ENCODE measurements around the gene CFAP45.

The CFAP45 gene

DNA sequence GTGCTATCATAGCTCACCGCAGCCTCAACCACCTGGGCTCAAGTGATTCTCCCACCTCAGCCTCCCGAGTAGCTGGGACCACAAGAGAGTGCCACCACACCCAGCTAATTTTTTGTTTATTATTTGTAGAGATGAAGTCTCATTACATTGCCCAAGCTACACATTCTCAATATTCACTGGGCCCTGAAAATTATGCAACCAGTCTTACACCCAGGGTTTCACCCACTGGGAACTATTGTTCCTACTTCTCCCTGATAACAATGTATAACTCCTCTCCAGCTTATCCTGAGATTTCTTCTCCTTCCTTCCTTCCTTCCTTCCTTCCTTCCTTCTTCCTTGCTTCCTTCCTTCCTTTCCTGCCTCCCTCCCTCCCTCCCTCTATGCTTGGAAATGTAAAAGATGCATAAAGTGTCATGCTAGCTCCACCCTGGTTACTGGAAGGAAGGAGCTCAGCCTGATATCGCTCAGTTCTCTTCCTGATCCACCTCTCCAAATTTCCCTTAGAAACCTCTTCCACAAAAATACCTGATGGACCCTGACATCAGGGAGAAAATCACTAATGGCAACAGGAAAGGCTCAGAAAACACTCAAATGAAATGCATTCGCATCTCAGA is 26.3 kb downstream of the CFAP45 start:
- DNase-seq, result no peak

DNA sequence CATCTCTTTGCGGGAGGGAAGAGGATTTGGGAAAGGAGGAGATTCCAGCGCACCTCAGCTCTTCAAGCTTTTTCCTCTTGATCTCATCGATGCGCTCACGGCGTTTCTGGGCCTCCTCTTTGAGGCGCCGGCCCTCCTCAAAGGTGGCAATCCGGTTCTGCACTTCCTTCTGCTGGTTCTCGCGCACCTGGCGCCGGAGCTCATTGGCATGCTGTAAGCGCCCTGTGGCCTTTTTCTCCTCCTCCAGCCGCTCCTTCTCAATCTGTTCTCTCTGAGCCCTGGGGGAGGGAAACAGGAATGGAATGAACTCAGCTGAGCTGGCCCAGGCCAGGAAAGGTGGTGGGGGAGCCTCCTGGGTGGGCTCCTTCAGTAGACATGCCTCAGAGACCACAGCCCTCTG is 27.1 kb downstream of the CFAP45 start:
- DNase-seq, result no peak

DNA sequence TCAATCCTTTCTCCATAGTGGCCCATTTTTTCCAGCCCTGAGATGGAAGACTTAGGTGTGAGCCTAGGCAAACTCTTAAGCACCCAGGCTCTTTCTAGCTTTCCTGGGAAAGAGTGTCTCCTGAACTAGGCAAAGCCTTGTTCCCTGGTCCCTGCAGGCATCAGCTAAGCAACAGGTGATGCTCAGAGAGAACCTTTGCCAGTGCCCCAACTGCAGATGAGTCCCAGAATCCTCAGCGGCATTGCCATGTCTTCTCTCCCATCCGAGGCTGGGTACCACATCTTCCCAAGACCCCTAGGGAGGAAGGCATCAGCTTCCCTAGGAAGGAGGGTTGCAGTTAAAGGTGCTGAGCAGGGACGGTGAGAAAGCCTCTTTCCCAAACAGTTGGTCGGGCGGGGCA is 29.3 kb downstream of the CFAP45 start:
- DNase-seq, result no peak

DNA sequence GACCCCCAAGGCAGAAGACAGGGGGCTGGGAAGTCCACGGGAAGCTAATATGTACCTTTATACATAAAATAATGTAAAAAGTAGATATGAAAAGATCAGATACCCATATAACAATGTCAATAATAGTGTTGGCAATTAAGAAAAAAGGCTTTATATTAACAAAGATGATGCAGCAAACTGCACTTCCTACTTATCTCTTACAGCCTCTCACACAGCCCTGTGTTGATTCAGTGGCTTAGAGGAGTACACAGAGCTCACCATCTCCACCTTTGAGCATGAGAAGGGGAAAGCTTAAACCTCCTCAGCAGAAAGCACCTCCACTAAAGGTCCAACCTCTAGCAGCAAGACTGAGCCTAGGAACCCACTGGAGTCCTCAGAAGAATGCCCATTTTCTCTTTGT is 30.4 kb downstream of the CFAP45 start:
- DNase-seq, result no peak

DNA sequence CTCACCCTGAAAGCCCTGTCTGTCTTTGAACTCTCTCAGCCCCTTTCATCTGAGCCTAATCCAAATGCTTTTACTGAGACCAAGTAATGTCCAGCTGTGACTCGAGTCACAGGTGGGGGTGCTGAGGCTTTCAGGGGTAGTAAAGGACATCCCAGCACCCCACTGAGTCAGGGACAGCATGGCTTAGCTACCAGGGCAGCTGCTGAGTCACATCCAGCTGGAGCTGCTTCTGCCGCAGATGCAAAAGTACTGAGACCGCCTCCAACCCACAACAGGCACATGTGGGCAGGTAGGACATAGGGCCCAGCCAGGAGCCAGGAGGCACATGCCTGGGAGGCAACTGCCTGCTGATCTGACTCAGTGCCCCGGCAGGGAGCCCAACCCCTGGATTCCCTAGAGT is 30.8 kb downstream of the CFAP45 start:
- DNase-seq, result peak in 1 of 5 experiments; percentile 52

DNA sequence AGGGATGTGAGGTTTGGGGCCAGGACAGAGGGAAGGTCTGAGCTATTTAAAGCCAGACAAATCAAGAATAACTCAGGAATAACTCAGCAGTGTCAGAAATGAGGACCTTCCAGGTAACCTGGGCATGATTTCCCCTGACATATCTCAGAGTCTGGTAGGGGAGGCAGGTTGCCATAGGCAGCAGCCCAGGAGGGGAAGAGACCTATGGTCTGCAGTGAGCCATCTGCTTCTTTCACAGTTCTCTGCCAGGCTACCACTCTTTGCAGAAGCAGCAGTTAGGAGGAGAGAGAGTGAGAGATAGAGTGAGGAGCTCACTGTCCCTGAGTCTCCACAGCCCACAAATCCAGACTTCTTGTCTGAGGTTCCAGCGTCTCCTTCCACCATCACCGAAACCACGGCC is 31.2 kb downstream of the CFAP45 start:
- no peak for DNase-seq

DNA sequence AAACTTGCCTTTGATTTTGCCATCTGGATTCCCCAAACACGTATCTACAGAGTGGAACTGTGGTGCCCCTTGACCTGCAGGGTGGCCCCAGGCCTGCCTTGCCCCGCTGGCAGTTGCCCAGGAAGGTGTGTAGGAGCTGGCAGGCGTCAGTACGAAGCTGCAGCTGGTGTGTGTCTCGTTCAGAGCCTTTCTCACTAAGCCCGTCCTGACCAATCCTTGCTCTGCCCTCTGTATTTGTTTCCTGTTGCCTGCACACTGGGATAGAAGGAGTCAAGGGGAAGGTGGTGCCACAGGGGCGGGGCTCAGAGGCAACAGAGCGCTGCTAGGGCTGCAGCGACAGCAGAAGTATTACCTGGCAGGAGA is 32.3 kb downstream of the CFAP45 start:
- DNase-seq, result no peak

DNA sequence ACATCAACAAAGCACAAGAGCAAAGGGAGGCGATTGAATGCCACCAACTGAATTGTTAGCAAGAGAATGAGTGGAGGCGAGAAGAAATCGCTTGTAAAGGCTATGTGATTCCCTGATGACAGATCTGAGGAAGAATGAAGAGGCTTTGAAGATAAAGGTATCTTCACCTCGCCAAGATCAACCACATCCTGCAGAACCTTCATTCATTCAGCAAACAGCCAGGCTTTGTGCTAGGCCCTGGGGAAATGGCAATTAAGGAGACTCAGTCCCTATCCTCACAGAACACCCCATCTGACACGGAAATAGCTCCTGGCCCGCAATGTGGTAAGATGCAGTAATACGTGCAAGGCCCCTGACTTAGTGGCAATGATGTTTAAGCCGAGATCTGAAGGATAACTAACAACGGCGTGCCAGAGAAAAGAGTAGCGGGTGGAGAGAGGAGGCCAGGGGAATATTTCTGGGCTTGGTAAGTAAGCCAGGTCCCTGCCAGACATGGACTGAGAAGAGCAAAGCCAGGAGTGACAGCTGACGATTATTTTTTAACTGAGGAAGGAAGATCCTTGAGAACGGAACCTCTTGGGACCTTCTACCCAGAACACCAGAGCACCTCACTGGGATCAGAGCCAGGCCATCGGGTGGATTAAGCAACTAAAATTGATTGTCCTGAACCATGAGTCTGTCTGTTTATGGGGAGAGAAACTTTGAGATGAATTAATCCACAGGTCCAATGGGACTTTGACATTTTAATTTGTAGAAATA is 32.9 kb downstream of the CFAP45 start:
- DNase-seq, result no peak

DNA sequence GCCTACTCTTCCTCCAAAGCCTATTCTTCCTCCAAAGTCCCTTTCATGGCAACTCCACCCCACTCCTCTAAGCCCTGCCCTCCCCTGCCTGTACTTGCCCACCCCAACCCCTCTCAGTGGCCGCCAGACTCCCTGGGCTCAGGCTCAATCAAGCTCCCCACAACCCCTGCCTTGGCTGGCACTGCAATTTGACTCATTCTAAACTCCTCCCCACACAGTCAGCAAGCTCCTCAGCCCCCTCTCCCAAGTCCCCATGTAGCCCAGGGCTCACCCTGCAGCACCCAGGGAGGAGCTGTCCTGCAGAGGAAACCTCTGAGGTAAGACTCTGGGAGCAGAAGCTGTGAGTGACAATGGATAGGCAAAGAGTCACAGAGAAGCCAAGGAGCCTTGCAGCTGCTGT is 33.9 kb downstream of the CFAP45 start:
- no peak for DNase-seq

DNA sequence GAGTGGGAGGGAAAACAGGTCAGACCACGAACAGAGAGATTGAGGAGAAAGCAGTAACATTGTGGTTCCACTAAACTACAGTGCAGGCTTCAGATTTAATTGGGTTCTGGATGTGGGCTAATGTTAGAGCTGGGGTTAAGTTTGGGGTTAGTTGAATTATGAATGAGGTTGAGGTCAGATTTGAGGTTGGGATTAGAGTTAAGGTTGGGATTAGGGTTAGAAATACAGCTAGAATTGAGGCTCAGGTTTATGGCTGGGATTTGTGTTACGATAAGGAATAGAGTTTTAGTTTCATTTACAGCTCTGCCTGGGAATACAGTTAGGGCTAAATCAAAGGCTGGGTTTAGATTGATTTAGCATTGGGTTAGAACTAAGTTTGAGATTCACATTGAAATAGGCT is 35.7 kb downstream of the CFAP45 start:
- DNase-seq, result no peak

DNA sequence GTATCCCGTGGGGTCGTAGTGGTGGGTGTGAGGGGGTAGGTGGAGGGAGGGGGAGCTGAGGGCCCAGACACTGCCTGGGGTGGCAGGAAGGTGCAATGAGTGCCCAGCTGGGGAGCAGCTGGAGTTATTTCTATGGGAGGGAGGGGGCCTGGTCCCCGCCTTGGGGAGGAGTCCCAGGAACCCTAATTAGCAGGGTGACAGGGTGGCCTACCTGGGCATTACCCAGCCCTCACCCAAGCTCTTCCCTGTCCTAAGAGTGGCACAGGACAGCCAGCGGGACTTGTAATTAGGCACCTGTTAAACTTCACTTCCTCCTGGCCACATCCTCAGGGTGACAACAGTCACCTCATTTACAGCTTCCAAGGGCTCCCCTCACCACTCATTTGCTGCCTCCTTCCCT is 37.4 kb downstream of the CFAP45 start, which contains the start of gene VSIG8:
Gene VSIG8, minus strand, starts transcription at position 101 of the 400 bp plus-strand sequence. CDS start 136 bp downstream, outside the sequence.
- no peak for DNase-seq

DNA sequence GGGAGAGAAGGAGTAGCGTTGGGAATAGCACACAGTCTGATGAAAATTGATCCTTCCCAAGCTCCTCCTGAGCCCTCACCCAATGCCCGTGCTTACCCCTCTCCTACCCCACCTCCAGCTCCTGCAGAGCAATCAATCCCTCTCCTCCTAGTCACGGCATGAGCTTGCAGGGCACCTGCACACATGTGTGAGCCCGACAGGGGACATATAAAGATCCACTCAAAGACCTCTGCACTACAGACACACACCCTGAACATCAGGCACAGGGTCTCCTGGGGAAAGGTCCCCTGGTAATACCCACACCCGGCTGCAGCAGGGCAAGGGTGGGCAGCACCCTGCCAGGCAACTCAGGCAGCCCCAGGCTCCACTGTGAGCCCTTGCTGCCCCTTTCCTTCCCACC is 37.9 kb downstream of the CFAP45 start:
- DNase-seq, result no peak

DNA sequence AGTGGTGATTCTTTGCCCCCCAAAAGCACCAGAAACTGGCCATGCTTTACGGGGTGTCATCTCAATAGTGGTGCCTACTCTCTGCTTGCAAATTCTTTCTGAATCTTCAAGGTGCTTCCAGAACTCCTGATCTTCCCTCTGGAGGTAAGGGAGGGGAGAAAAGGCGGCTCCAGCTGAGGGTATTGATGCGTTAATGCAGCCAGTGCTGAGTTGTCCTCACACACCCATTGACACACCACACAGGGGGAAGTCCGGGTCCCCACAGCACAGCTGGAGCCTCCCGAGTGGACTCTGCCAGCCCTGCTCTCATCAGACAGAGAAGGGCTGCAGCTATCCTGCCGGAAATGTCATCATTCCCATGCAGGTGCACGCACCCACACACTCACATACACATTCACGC is 38.7 kb downstream of the CFAP45 start:
- DNase-seq, result no peak

DNA sequence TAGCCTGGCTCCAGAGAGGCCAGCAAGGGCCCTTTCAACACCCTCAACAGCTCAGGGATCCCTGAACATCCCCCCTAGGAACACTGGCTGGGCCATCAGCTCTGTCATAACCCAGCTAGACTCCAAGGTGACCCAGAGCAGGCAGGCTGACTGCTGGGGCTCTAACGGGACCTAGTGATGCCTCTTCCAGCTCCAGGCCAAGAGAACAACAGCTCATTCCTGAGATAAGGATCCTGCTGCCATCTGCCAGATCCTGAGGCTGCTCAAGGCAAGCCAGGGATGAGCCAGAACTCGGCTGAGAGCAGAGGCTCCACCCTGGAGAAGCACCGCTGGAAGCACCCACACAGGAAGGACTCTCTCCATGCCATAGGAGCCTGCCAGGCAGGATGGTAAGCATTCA is 39.5 kb downstream of the CFAP45 start:
- DNase-seq, result no peak

DNA sequence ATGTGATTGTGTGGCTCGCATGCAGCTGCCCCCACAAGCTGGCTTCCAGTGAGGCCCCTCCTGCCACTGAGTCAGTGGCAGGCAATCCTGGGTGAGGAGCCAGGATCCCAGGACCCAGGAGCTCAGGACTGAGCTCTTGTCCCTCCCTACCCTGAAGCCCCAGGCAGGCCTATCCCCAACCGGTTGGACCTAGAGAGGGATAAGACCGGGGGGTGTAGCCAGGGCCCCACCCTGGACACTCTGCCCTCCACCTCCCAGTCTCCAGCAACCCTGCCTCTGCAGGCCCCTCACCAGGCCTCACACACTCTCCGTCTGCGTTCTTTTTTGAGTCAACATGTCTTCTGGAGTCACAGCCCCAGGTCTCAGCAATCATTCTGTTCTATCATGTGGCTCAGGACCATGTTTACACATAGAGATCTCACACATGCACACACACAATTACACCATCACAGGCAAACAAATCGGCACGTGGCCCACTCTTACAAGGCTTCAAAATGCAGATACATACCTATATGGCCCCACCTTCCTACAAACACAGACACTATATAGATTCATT is 40.1 kb downstream of the CFAP45 start:
- DNase-seq, result no peak

DNA sequence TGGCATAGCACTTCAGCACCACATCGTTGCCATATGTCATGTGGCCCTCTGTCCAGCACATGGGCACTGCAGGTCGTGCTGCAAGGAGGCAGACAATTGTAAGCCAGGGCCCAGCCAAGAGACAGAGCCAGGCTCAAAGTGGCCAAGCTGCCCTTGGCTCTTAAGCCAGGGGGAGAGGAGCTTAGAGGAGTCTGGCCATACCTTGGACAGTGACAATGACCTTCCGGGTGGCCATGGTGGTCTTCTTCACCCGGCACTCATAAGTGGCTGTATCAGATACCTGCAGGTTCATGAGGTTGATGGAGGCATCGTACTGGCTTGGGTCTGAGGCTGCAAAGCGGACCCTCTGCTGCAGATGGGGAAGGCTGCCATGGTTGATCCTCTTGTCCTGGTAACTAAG is 42.1 kb downstream of the CFAP45 start:
- DNase-seq, result no peak

DNA sequence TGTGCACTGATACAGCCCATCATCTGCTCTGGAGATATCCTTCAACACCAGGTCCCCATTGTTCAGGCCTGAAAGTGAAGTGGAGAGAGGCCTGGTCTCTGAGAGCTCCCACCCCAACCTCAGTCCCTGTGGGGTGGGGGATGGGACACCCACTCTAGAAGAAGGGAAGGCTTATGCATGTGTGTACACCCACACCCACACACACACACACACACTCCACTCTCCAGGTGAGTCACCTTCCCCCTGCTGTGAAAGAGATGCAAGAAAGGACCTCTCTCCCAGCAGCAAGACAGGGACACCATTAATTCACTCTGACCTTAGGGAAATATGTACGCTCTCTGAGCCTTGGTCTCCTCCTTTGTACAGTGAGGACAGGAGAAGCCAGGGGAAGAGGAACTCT is 43.4 kb downstream of the CFAP45 start:
- DNase-seq, result no peak

DNA sequence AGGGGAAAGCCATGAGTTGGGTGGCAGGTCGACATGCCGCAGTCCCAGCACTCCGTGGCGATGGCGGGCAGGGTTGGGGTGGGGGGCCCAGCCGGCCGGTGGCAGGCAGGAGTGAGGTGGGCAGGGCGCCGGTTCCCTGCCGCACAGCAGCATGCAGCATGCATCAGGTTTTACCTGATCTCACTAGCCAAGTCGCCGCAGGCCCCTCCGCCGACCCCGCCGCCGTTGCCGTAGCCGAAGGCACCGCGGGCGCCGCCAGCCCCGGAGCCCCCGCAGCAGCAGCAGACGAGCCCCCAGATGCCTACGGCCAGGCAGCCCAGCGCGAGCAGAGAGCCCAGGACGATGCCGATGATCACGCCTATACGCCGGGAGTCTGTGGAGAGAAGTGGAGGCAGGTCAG is 44.3 kb downstream of the CFAP45 start:
- no peak for DNase-seq

DNA sequence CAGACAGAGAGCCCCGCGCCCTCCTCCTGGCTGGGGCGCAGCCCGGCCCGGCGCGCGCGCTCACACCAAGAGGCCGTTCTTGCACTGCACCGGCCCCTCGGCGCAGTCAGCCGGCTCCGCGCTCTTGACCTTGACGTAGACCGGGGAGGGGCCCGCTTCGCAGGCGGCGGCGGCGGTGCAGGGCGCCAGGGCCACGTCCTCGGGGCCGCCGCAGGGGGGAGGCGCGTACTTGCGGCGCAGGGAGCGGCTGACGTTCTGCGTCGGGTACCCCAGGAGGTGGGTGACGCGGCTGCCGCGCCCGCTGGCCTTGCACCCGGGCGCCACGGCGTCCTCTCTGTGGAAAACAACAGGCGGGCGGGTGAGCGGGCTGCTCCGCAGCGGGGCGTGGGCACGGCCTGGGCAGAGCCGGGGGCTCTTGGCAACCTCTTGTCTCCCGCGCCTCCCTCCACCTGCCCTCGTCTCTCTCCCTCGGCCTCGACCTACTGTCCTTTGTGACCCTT is 45.2 kb downstream of the CFAP45 start:
- peak; percentile 27 to 94 (median 65) for DNase-seq

DNA sequence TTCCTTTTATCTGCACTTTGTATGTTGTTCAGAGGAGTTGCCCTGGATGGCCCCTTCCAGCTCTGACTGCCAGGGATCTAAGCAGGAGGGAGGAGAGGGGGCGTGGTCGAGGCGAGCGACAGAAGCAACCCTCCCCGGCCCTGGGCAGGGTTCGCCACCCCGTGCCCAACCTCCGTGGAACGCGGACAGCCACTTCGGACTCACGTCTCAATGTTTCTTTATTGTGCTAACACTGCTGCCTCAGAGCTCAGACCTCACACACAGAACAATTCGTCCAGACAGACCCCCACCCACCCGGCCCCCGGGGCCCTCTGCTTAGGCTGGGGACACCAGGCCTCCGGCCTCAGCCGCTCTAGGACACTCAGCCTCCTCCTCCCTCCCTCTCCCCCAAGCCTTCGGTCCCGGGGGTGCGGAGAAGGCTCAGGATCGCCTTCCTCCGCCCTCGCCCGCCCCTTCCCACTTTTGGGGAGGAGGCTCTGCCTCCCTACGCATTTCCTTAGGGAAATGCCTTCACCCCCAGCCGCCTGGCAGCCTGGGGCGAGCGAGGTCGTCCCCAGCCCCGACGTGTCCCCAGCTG is 45.8 kb downstream of the CFAP45 start:
- peak in 1 of 5 experiments; percentile 34 for DNase-seq

DNA sequence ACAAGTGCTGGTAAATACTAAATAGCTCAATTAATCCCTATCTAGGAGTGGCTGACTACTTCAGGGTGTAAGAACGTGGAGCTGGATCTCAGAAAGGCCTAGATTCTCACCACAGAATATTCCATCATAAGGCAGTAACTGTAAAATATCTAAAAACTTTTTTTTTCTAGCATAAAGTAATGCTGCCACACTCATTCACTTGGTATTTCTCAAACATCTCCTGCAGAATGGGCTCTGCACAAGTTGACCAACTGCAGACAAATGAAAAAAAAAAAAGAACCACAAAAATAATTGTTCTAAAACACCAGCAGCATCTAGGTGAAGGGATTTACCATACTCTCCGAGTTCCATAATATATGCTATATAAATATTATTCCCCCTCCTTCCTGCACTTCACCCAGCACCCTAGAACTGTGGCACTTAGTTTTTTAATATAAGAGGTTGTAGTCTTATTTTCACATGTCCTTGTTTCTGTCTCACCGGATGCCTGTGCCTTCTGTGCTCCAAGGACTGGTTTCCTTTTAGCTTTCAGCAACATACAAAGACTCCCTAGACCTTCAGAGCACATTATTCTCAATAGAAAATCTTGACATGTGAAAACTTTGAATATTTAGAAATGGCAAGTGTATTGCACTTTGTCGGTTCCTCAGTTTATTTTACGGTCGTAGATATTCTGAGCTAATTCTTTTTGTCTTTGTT is 46.4 kb downstream of the CFAP45 start:
- DNase-seq, result no peak

DNA sequence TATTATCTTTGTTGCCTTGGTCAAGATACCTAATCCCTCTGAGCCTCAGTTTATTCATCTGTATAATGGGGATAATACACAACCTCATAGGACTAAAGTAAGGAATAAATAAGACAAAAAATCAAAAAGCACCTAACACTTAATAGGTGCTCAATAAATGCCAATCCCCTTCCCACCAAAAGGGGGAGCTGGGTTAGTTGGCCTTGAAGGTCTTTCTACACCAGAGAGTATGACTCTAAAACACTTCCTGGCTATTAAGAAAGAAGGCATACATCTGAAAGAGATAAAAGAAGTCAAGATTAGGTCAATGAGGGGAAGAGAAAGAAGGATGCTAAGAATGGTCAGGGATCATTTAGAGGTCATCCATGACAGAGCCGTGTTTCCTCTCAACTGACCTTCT is 48.6 kb downstream of the CFAP45 start:
- peak in 1 of 5 experiments; percentile 46 for DNase-seq

Measured in T-helper 2 cell (primary cell).